Trophoblast cell (in vitro differentiated cells and primary cell): ENCODE results near the gene PRICKLE3.

Experiments used
- DNase-seq, 2 donors: peaks; one replicate each; pipeline ENCODE4 v3.0.0-alpha.2; 2016
- H2AFZ ChIP-seq: 2 replicates; pipeline ENCODE4 v1.6.1; 2013; ENCODE audit warnings: low read length, moderate library complexity, mild to moderate bottlenecking; ENCODE audit not compliant: insufficient read depth, poor library complexity
- H2AK5ac ChIP-seq: 2 replicates; pipeline ENCODE4 v1.6.1; 2013; ENCODE audit warnings: mild to moderate bottlenecking, low read length
- H2BK120ac ChIP-seq: 2 replicates; pipeline ENCODE4 v1.6.1; 2013; ENCODE audit warnings: low read length, mild to moderate bottlenecking, moderate library complexity; ENCODE audit not compliant: insufficient read depth, poor library complexity
- H2BK12ac ChIP-seq: 2 replicates; pipeline ENCODE4 v1.6.1; 2013; ENCODE audit warnings: mild to moderate bottlenecking, low read length, moderate library complexity
- H2BK5ac ChIP-seq: 2 replicates; pipeline ENCODE4 v1.6.1; 2013; ENCODE audit warnings: low read length, low read depth, moderate library complexity, mild to moderate bottlenecking; ENCODE audit not compliant: poor library complexity
- H3K14ac ChIP-seq: 2 replicates; pipeline ENCODE4 v1.6.1; 2013; ENCODE audit warnings: mild to moderate bottlenecking, low read length
- H3K18ac ChIP-seq: 2 replicates; pipeline ENCODE4 v1.6.1; 2013; ENCODE audit warnings: mild to moderate bottlenecking, low read length
- H3K23ac ChIP-seq: 2 replicates; pipeline ENCODE4 v1.6.1; 2013; ENCODE audit warnings: low read length
- H3K27ac ChIP-seq: 2 replicates; pipeline ENCODE4 v1.5.1; 2013; ENCODE audit warnings: low read depth, mild to moderate bottlenecking, inconsistent platforms, low read length, moderate library complexity
- H3K27me3 ChIP-seq: 2 replicates; pipeline ENCODE4 v1.6.1; 2013; ENCODE audit warnings: inconsistent platforms, mild to moderate bottlenecking, low read length, moderate library complexity; ENCODE audit not compliant: insufficient read depth
- H3K36me3 ChIP-seq, 2 experiments: 1 replicate in 1 of 2; 2 replicates in 1 of 2; pipeline ENCODE4 v1.6.1; 2013; ENCODE audit warnings: low read length in 2 of 2, mild to moderate bottlenecking in 2 of 2, moderate library complexity in 1 of 2; ENCODE audit not compliant: insufficient read depth in 2 of 2, control insufficient read depth in 1 of 2
- H3K4ac ChIP-seq: 2 replicates; pipeline ENCODE4 v1.6.1; 2013; ENCODE audit warnings: low read depth, mild to moderate bottlenecking, low read length, moderate library complexity
- H3K4me1 ChIP-seq, 2 experiments: 1 replicate in 1 of 2; 2 replicates in 1 of 2; pipeline ENCODE4 v1.6.1; 2013; ENCODE audit warnings: low read length in 2 of 2, mild to moderate bottlenecking in 2 of 2, moderate library complexity in 1 of 2; ENCODE audit not compliant: insufficient read depth in 2 of 2, control insufficient read depth in 1 of 2
- H3K4me2 ChIP-seq: 2 replicates; pipeline ENCODE4 v1.6.1; 2013; ENCODE audit warnings: inconsistent platforms, mild to moderate bottlenecking, low read length, moderate library complexity
- H3K4me3 ChIP-seq: 2 replicates; pipeline ENCODE4 v1.5.1; 2013; ENCODE audit warnings: mild to moderate bottlenecking, low read depth, low read length, inconsistent platforms
- H3K79me1 ChIP-seq: one replicate; pipeline ENCODE4 v1.6.1; 2013; ENCODE audit warnings: low read length
- H3K79me2 ChIP-seq: 2 replicates; pipeline ENCODE4 v1.6.1; 2013; ENCODE audit warnings: low read length, mild to moderate bottlenecking; ENCODE audit not compliant: control insufficient read depth, insufficient read depth, poor library complexity
- H3K9ac ChIP-seq: 2 replicates; pipeline ENCODE4 v1.6.1; 2013; ENCODE audit warnings: mild to moderate bottlenecking, low read length
- H3K9me3 ChIP-seq: 2 replicates; pipeline ENCODE4 v1.6.1; 2013; ENCODE audit warnings: low read depth, mild to moderate bottlenecking, control low read depth, inconsistent platforms, low read length; ENCODE audit not compliant: insufficient read depth
- H4K12ac ChIP-seq: 2 replicates; pipeline ENCODE4 v1.6.1; 2013; ENCODE audit warnings: low read depth, mild to moderate bottlenecking, low read length, moderate library complexity
- H4K8ac ChIP-seq: 2 replicates; pipeline ENCODE4 v1.6.1; 2013; ENCODE audit warnings: low read depth, mild to moderate bottlenecking, low read length, moderate library complexity
- H4K91ac ChIP-seq: one replicate; pipeline ENCODE4 v1.6.1; 2013; ENCODE audit warnings: low read depth, mild to moderate bottlenecking, low read length, moderate library complexity
- WGBS: extraction: QIAGEN DNeasy Blood & Tissue Kit; methylation state at CpG from one replicate; pipeline ENCODE4 v1.1.7; 2013; ENCODE audit warnings: missing lambda C conversion rate; ENCODE audit not compliant: insufficient read length, insufficient coverage; ENCODE audit errors: extremely low coverage; 5-methylcytosine and 5-hydroxymethylcytosine counted together

Gene PRICKLE3

DNA sequence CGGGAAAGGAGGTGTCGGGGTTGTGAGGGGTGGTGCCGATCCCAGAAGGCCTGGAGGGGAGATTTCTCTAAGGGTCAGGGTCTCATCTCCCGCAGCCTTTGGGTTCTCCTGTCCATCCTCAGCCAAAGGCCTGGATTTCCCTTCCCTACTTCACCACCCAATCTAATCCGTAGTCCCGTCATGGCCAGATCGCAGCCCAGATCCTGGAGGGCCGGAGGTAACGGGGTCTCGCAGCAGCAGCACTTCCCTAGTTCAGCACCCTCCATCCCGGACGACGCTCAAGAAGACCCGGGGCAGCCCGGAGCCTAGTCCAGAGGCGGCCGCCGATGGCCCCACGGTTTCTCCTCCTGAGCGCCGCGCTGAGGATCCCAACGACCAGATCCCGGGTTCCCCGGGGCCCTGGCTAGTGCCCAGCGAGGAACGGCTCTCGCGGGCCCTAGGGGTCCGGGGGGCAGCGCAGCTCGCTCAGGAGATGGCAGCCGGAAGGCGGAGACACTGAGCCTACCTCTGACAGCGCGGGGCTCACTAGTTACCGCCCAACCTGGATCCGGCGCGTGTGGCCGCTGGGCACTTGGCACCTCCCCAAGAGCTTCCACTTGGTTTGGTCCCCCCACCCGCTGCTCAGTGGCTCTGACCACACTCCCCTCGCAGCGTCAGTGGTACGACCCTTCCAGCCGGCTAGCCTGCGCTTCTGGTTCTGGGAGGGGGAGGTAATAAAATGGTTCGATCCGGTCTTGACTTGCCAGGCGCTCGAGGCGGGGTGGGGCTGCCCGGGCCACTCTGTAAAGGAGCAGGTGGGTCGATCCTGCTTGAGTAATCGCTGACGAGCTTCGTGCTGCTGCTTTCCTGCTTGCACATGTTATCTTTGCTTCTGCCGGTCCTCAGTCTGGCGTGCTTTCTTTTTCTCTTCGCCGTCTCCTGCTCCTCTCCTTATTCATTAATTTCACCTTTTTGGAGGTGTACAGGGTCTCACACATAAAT, 20.0 kb downstream of the PRICKLE3 start:
- Histone ChIP-seq H3K4me2 (peak overlapping the region; percentile 68), H3K27ac (no peak overlapping the region)
- WGBS = no CpG with 5 or more reads among the region's 61 CpGs

DNA sequence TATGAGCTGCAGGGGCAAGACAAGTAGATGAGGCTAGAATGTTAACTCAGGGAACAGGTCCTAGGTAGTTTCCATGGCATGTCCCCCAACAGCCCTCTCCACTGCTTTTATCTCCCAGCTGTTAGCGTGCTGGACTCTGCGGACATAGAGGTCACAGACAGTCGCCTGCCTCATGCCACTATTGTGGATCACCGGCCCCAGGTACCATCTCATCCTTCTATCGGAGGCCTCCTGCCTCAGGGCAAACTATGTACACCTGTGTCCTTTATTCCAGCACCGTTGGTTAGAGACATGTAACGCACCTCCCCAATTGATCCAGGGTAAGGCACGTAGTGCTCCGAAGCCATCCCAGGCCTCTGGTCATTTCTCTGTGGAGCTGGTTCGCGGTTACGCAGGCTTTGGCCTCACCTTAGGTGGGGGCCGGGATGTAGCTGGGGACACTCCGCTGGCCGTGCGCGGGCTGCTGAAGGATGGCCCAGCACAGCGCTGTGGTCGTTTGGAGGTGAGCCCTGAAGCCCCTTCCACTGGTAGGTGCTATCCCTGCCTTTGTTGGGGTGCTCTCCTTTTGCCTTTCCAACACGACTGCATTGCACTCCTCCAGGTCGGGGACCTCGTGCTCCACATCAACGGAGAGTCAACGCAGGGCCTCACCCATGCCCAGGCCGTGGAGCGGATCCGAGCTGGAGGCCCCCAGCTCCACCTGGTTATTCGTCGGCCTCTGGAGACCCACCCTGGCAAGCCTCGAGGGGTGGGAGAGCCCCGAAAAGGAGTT, 21.4 kb downstream of the PRICKLE3 start:
- Histone ChIP-seq H3K4ac (no peak overlapping the region), H3K23ac (no peak overlapping the region), H2AK5ac (no peak overlapping the region), H4K8ac (no peak overlapping the region), H3K18ac (no peak overlapping the region), H2BK5ac (no peak overlapping the region), H3K14ac (no peak overlapping the region), H4K12ac (no peak overlapping the region), H3K36me3 (peaks cover 0 to 2% of the 10 kb centered on the region in 2 experiments), H2BK12ac (no peak overlapping the region), H3K4me1 (peaks cover 13 to 17% of the 10 kb centered on the region in 2 experiments), H2AFZ (no peak overlapping the region), H2BK120ac (no peak overlapping the region), H3K27me3 (no peaks in the 10 kb centered on the region), H3K4me3 (no peak overlapping the region), H4K91ac (no peak overlapping the region), H3K9me3 (peaks cover 2% of the 10 kb centered on the region), H3K79me2 (peaks cover 3% of the 10 kb centered on the region), H3K79me1 (peaks cover 9% of the 10 kb centered on the region), H3K9ac (no peak overlapping the region), H3K27ac (no peak overlapping the region), H3K4me2 (no peak overlapping the region)
- WGBS = no CpG with 5 or more reads among the region's 31 CpGs
- no peak for DNase-seq

More for the DNA sequence above, 20.0 kb downstream of the PRICKLE3 start:
- H3K4ac ChIP-seq = no peak overlapping the region
- H3K27me3 ChIP-seq = no peaks in the 10 kb centered on the region
- peaks cover 2% of the 10 kb centered on the region for H3K9me3 ChIP-seq
- H2AFZ ChIP-seq = peak overlapping the region; percentile 39
- no peak overlapping the region for H4K91ac ChIP-seq
- no peak overlapping the region for H3K18ac ChIP-seq
- H3K9ac ChIP-seq = no peak overlapping the region
- no peak overlapping the region for H2BK120ac ChIP-seq
- no peak overlapping the region for H2BK5ac ChIP-seq
- H3K14ac ChIP-seq = no peak overlapping the region
- peak overlapping the region; percentile 15 for H4K8ac ChIP-seq
- no peak overlapping the region for H3K4me3 ChIP-seq
- no peak overlapping the region for H2AK5ac ChIP-seq
- DNase-seq = no peak
- peaks cover 13 to 17% of the 10 kb centered on the region in 2 experiments for H3K4me1 ChIP-seq
- no peak overlapping the region for H2BK12ac ChIP-seq
- H4K12ac ChIP-seq = peak overlapping the region; percentile 77
- peaks cover 9% of the 10 kb centered on the region for H3K79me1 ChIP-seq
- H3K23ac ChIP-seq = no peak overlapping the region
- peaks cover 3% of the 10 kb centered on the region for H3K79me2 ChIP-seq
- H3K36me3 ChIP-seq = peaks cover 0 to 2% of the 10 kb centered on the region in 2 experiments

DNA sequence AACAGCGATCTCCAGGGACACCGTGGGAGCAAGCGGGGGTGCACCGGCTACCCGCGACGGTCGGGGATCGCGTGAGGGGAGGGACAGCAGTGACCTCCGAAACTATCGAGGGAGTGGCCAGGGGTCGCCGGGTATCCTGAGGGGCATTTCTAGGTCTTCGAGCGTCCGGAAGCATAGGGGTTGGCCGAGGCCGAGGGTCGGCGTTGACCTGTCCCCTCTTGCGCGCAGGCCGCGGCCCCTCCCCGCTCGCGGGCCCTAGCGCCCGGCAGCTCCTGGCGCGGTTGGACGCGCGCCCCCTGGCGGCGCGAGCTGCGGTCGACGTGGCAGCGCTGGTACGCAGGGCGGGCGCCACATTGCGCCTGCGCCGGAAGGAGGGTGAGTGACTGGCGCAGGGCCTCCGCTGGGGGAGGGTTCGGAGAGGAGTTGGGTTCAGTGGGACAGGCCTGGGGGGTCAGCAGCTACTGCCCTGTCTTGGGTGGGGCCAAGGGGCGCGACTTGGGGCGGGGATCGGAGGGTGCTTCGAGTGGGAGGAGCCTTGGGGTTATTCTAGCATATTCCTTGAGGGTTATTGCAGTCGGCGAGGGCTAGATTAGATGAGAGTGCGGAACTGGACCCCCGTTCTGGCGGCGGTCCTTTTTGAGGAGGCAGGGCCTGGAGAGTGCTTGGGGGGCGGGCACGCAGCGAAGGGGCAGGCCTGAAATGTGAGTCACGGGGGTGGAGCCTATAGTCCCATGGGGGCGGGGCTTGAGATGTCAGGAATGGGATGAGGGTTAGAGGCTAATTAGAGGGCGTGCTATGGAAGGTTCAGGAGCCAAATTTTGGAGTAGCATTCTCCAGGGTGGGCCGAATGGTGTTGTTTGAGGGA, 22.4 kb downstream of the PRICKLE3 start:
- peak overlapping the region; percentile 87 for H4K12ac ChIP-seq
- WGBS = no CpG with 5 or more reads among the region's 69 CpGs
- H3K4me2 ChIP-seq = peak overlapping the region; percentile 60
- peak overlapping the region; percentile 97 for H4K8ac ChIP-seq
- peaks cover 3% of the 10 kb centered on the region for H3K79me2 ChIP-seq
- H2BK12ac ChIP-seq = no peak overlapping the region
- peak overlapping the region; percentile 83 for H2AFZ ChIP-seq
- H3K4ac ChIP-seq = peak overlapping the region; percentile 69
- H2BK120ac ChIP-seq = peak overlapping the region; percentile 73
- H3K27me3 ChIP-seq = no peaks in the 10 kb centered on the region
- H4K91ac ChIP-seq = peak overlapping the region; percentile 57
- H3K9ac ChIP-seq = peak overlapping the region; percentile 53
- peaks cover 13 to 17% of the 10 kb centered on the region in 2 experiments for H3K4me1 ChIP-seq
- peaks cover 9% of the 10 kb centered on the region for H3K79me1 ChIP-seq
- peak overlapping the region; percentile 75 for H3K14ac ChIP-seq
- peak; percentile 79 to 86 for DNase-seq
- no peak overlapping the region for H3K23ac ChIP-seq
- H2BK5ac ChIP-seq = peak overlapping the region; percentile 49
- peaks cover 0 to 2% of the 10 kb centered on the region in 2 experiments for H3K36me3 ChIP-seq
- peak overlapping the region; percentile 11 for H3K27ac ChIP-seq
- H3K4me3 ChIP-seq = peak overlapping the region; percentile 53
- H3K9me3 ChIP-seq = peaks cover 2% of the 10 kb centered on the region
- peak overlapping the region; percentile 65 for H3K18ac ChIP-seq
- H2AK5ac ChIP-seq = no peak overlapping the region
